Right lobe of liver (tissue), 6 donors: Measurements from ENCODE around the gene TMEM158. TPM values are rescaled to one million over a fixed set of nuclear protein-coding genes. Genes with fewer than 3 reads are reported as not detected.

Experiments
- ATAC-seq, 4 donors: fragments of 200-7000 bp; cut with Tn5 transposase; one replicate each; pipeline ENCODE4 v1.9.1; 2020; ENCODE audit warnings: mild to moderate bottlenecking in 4 of 4, moderate library complexity in 4 of 4
- DNase-seq, 3 donors: peaks; one replicate each; pipeline ENCODE4 v3.0.0-alpha.2; 2020
- H3K27ac ChIP-seq, 3 donors: fragments of 200-600 bp; one replicate each; pipeline ENCODE4 v1.8.0; 2022
- H3K27me3 ChIP-seq, 2 donors: fragments of 200-600 bp; one replicate each; pipeline ENCODE4 v1.8.0; 2022
- H3K36me3 ChIP-seq, 4 donors: fragments of 200-600 bp; sonication (generic) in 1 of 4; one replicate each; pipeline versions ENCODE4 v1.5.1 to v1.8.0; 2017 to 2022; ENCODE audit warnings: control low read depth in 1 of 4
- H3K4me1 ChIP-seq, 4 donors: fragments of 200-600 bp; sonication (generic) in 1 of 4; one replicate each; pipeline versions ENCODE4 v1.5.1 to v1.8.0; 2017 to 2022; ENCODE audit warnings: control low read depth in 1 of 4
- H3K4me3 ChIP-seq, 3 donors: fragments of 200-600 bp; one replicate each; pipeline ENCODE4 v1.8.0; 2022
- H3K9me3 ChIP-seq, 4 donors: fragments of 200-600 bp; sonication (generic) in 1 of 4; one replicate each; pipeline versions ENCODE4 v1.5.1 to v1.8.0; 2017 to 2022; ENCODE audit warnings: control low read depth in 1 of 4
- POLR2A ChIP-seq: fragments of 450-650 bp; IDR thresholded peaks from one replicate; pipeline ENCODE4 v1.6.1; 2017; ENCODE audit warnings: antibody characterized with exemption, mild to moderate bottlenecking
- WGBS: methylation state at CpG from one replicate; pipeline ENCODE4 v1.1.6; 2018; ENCODE audit warnings: low coverage, low lambda C conversion rate; ENCODE audit not compliant: insufficient coverage; ENCODE audit errors: missing lambda C conversion rate; 5-methylcytosine and 5-hydroxymethylcytosine counted together
- intact Hi-C, 2 donors: fragments of 100-400 bp; cut with DNase I; formaldehyde crosslinking; loops; one replicate each; pipeline versions ENCODE4 v1.11.2 to v1.14.1; 2022
- total RNA-seq, 6 experiments: library from RNA; depleted of rRNA in 2 of 6; stranded (reverse); fragments of >200 nt in 2 of 6; fragmentation: NEBNext Ultra II Directional in 3 of 6; extraction: Animal tissue kit (Norgen Biotek cat#: 25700) in 3 of 6; gene quantifications; one replicate each; pipeline versions ENCODE4 v1.1.0 to v1.2.4, GENCODE V29; 2016 to 2023
- TF ChIP-seq, protein P1 (sequence below), 4 donors: fragments of 200-600 bp in 3 of 4; fragments of 450-650 bp in 1 of 4; IDR thresholded peaks; one replicate each; pipeline versions ENCODE4 v1.5.1 to v1.8.0; 2016 to 2022; ENCODE audit warnings: antibody characterized with exemption in 4 of 4, mild to moderate bottlenecking in 2 of 4
- donor health status: DM: no; HTN: yes; CAD: no.
- donor health status: DM: no; HTN: no; CAD: no.
- donor health status: DM: no; HTN: no; CAD: no.
- donor health status: DM: no; HTN: yes; CAD: no.
- donor health status: DM: no; HTN: yes; CAD: no.

The TMEM158 gene
- total RNA-seq, 6 experiments from 2014 or later: 0.21 to 1.0 (median 0.57) TPM; not detected in 2

DNA sequence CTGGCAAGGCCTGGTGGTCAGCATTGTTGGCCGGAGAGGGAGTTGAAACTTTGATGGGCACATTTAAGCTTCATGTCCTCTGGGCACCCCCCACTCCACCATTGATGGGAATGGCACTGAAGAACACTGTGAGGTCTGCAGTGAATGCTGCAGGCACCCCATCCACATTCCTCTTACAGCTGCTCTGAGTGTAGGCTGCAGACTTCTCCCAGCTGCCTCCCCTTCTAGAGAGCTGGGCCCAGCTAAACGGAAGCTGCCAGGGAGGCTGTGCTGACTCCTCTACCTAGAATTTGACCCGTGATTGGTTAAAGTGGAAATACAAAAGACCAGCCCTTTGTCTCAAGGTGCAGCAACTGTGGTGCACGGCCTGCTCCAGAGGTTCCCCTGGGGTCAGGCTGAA lies 10.6 kb downstream of the TMEM158 start:
- TF ChIP-seq, protein P1, sequence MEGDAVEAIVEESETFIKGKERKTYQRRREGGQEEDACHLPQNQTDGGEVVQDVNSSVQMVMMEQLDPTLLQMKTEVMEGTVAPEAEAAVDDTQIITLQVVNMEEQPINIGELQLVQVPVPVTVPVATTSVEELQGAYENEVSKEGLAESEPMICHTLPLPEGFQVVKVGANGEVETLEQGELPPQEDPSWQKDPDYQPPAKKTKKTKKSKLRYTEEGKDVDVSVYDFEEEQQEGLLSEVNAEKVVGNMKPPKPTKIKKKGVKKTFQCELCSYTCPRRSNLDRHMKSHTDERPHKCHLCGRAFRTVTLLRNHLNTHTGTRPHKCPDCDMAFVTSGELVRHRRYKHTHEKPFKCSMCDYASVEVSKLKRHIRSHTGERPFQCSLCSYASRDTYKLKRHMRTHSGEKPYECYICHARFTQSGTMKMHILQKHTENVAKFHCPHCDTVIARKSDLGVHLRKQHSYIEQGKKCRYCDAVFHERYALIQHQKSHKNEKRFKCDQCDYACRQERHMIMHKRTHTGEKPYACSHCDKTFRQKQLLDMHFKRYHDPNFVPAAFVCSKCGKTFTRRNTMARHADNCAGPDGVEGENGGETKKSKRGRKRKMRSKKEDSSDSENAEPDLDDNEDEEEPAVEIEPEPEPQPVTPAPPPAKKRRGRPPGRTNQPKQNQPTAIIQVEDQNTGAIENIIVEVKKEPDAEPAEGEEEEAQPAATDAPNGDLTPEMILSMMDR (IDR thresholded peaks at IDR 0.05): no peak
- no peak for TF ChIP-seq POLR2A
- Histone ChIP-seq H3K4me1 (no peaks in the 10 kb centered on the region), H3K9me3 (no peaks in the 10 kb centered on the region), H3K4me3 (no peak overlapping the region), H3K27me3 (no peaks in the 10 kb centered on the region), H3K36me3 (no peaks in the 10 kb centered on the region), H3K27ac (no peak overlapping the region)
- ATAC-seq (no peak), DNase-seq (no peak)
- intact Hi-C loops: no loop called here
- WGBS: 33% methylated on average over 1 of the region's 4 CpGs

DNA sequence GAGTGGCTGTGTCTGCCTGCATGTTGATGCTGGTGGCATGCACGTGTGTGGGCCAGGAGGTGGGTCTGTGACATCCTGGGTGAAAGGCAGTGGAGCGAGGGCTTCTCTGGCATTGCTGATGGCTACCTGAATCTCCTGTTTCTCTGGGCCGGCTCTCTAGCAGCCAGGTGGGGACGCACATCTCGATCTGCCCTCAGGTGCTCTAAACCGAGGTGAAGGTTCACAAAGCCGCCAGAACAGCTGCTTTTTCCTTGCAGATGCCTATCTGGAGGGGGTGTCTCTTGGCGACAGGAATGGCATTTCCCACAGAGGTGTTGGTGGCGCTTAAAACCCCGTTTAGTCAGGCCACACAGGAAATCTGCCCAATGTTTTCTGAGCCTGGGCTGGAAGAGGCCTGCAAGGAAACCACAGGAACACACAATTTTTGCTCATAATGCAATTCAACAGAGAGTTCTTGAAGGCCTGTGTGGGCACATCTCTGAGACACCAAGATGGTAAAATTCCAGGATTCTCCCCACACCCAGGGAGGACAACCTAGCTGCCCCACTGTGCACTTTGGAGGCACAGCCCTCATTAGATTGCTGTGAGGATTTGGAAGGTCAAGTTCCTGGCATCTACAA lies 11.9 kb downstream of the TMEM158 start:
- intact Hi-C loops: loop anchor here (5.0 kb wide), 2 partner anchors 172 to 177 kb away; no protein-coding TSS in a partner anchor
- DNase-seq (no peak), ATAC-seq (no peak)
- no peak for TF ChIP-seq POLR2A
- TF ChIP-seq, protein P1 (IDR thresholded peaks at IDR 0.05): no peak
- Histone ChIP-seq H3K4me1 (no peaks in the 10 kb centered on the region), H3K4me3 (no peak overlapping the region), H3K27me3 (no peaks in the 10 kb centered on the region), H3K9me3 (no peaks in the 10 kb centered on the region), H3K27ac (no peak overlapping the region), H3K36me3 (no peaks in the 10 kb centered on the region)
- 48% methylated on average over 6 of the region's 10 CpGs for WGBS

DNA sequence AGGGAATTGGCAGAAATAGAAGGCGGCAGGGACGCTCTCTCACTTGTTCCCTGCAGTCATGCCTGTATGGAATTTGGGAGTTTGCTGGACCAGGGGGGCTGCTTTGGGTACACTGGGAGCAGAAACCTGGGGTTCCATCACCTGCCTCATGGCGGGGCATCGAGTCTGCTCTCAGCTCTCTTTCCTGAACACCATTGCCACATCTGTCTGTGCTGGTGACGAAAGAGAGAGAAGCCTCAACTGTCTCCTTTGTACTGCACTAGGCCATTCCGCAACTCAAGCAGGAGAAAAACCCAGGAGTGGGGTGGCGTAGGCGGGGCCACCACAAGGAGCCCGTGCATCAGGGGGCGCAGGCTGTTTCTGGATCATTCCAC lies 14.0 kb downstream of the TMEM158 start:
- no peaks in the 10 kb centered on the region for H3K27me3 ChIP-seq
- ATAC-seq: no peak
- H3K4me1 ChIP-seq: no peaks in the 10 kb centered on the region
- intact Hi-C loops: loop anchor here (5.0 kb wide), 2 partner anchors 170 to 175 kb away; no protein-coding TSS in a partner anchor
- H3K27ac ChIP-seq: no peak overlapping the region
- 46% methylated on average over 6 of the region's 10 CpGs for WGBS
- TF ChIP-seq POLR2A: no peak
- TF ChIP-seq, protein P1 (IDR thresholded peaks at IDR 0.05): no peak
- DNase-seq: no peak
- H3K36me3 ChIP-seq: no peaks in the 10 kb centered on the region
- no peaks in the 10 kb centered on the region for H3K9me3 ChIP-seq
- no peak overlapping the region for H3K4me3 ChIP-seq

DNA sequence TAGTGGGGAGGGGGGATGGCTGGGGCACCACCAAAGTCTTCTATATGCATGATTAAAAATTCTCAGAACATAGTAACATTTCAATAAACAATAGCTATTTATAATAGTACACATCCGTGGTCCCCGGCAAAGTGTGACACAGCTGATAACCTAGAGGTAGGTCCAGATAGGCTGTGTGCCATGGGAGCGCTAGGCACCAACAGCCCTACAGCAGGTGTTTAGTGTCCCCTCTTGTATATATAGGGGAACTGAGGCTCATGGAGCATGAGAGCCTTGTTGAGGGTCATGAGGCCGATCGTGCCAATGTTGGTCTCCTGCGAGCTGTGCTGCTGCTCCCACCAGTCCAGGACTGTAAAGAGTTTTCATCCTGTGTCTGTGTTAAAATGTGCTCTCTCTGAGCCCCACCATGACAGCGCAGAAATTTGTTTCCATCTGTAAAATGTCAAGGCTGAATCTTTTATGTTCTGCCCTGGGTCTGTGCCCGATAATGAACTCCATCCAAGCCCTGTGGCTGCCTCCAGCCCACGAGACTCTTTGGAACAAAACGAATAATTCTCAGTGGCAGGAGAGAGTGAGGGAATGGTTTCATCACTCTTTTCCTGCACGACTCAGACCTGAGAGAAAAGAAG lies 14.5 kb downstream of the TMEM158 start:
- WGBS: 38% methylated on average over 10 of the region's 11 CpGs
- intact Hi-C loops: loop anchor here (5.0 kb wide), 2 partner anchors 169 to 174 kb away; no protein-coding TSS in a partner anchor
- H3K36me3 ChIP-seq: no peaks in the 10 kb centered on the region
- H3K9me3 ChIP-seq: no peaks in the 10 kb centered on the region
- no peak for TF ChIP-seq POLR2A
- TF ChIP-seq, protein P1 (IDR thresholded peaks at IDR 0.05): no peak
- H3K27ac ChIP-seq: no peak overlapping the region
- no peaks in the 10 kb centered on the region for H3K4me1 ChIP-seq
- H3K4me3 ChIP-seq: no peak overlapping the region
- DNase-seq (no peak), ATAC-seq (no peak)
- H3K27me3 ChIP-seq: no peaks in the 10 kb centered on the region
